Stimulated activated CD4-positive, alpha-beta T cell treated with anti-CD3 and anti-CD28 coated beads, Interleukin-2, amount 100 ng/mL, for 24 hours (primary cell): Measurements from ENCODE around the gene TMEM54.

Experiments
- DNase-seq, 2 donors: peaks; one replicate each; pipeline ENCODE4 v3.0.0-alpha.2; 2020

TMEM54 gene, protein sequence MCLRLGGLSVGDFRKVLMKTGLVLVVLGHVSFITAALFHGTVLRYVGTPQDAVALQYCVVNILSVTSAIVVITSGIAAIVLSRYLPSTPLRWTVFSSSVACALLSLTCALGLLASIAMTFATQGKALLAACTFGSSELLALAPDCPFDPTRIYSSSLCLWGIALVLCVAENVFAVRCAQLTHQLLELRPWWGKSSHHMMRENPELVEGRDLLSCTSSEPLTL

GRCh38 chr1:32900956-32901822 lies at the start of gene TMEM54:
TMEM54 (minus strand) TSS chr1:32901389; CDS start chr1:32901238, 151 bp downstream.
- peak in 1 of 2 donors; percentile 35 for DNase-seq

DNA sequence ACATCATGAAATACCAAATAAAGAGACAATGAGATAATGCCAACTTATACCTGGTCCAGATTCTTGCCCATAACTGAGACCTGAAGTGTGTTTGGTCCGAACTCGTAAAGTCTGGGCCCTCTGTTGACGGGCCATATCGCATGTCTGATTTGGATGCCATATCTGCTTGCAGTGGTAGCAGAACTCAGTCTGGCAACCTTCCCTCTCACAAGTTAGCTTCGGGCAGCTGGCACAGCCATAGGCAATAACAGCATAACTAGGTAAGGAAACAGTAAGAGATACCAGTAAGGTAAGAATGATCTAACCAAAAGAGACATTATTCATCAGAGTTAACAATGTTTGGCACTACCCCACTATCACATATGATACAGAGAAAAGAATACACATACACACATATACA lies 48.3 kb upstream of the TMEM54 start:
- no peak for DNase-seq

GRCh38 chr1:32948905-32949304 lies 47.7 kb upstream of the TMEM54 start:
- no peak for DNase-seq

GRCh38 chr1:32948390-32948722 lies 47.2 kb upstream of the TMEM54 start:
- DNase-seq, result no peak

DNA sequence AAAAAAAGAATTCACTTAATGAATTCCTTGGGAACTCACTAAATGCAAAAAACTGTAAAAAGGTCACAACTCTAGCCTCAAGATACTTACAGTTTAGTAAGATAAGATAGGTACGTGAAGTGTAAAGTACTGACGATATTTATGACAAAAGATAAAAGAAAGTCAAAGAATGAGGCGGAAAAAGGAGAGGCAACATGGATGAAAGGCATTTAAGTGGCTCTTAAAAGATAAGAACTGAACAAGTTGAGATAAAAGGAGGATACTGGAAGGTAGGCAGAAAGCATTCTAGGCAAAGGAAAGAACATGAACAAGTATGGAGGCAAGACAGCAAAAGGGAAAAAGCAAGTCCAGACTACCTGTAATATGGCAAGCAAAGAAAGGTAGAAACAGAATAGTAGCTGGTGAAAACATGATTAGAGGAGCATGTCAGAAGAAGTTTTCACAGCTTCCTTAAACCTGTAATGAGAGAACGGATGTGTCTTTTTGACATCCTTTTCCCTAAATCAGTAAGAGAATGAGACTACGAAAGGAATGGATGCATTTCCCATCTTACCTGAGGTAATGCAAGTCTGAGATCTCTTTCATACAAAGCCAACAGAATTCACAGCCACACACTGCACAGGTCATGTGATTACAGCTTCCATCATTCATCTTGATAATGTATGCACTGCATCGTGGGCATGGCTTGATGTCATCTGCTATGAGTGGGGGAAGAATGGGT lies 46.6 kb upstream of the TMEM54 start:
- DNase-seq, result no peak

DNA sequence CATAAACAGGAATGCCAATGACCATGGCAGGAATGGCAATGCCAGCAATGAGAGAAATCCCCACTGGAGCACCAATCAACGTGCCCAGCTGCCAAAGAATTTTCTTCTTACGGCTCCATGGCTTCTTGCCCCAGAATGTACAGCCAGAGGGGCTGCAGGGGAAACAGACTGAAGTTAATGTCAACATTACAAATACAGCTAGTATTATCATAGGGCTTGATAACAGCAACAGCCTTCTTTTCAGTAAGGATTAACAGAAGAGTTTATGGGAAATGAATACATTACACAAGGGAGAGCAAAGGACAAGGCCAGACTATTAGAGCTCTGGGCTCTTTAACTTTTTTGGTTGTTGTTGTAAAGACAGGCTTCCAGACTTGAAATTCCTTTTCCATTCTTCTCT lies 45.2 kb upstream of the TMEM54 start:
- DNase-seq, result no peak

- DNase-seq, result no peak
Measured at GRCh38 chr1:32944180-32944579, 43.0 kb upstream of the TMEM54 start.

GRCh38 chr1:32939655-32940371 lies 38.6 kb upstream of the TMEM54 start:
- DNase-seq, result no peak

DNA sequence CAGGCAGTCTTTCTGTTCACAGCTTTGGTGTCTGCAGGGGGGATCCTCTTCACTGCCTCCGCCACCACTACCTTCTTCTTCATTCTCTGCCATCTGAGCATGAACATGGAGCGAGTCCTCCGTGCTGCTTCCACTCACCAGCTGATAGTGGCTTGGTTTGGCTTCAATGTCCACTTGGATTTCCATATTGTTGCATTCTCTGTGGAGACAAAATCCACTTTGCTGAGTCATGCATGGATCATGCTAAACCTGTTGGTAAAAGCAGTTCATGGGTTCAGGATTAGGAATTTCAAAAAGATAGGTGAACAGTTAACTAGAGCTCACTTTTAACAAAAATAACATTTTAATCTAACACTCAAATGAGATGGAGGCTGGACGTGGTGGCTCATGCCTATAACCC lies 35.9 kb upstream of the TMEM54 start:
- no peak for DNase-seq

- no peak for DNase-seq
Measured at GRCh38 chr1:32934535-32934934, 33.3 kb upstream of the TMEM54 start.

DNA sequence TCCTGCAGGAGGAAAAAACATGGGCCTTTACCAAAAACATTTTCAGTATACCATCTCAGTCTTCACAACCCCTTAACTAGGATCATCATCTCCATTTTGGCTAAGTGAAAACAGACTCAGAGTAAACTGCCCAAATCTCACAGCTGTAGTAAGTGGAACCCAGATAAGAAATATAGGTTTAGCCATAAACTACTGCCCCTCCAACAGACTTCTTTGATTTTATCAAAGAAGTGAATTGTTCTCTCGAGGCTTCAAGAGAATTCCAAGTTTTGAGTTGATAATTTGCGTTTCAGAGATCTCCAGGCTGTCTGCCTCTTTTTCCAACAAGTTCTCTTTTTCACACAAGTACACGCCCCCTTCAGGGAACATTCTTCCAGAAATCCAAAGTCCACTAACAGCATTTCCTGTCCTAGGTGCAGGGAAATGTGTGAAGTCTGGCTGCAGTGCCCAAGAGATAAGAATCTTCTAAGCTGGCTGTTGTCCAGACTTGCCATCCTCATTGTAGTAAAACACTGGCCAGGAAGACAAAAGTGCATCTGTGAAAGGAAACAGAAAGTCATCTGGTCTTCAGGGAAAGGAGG lies 32.6 kb upstream of the TMEM54 start:
- DNase-seq, result no peak

DNA sequence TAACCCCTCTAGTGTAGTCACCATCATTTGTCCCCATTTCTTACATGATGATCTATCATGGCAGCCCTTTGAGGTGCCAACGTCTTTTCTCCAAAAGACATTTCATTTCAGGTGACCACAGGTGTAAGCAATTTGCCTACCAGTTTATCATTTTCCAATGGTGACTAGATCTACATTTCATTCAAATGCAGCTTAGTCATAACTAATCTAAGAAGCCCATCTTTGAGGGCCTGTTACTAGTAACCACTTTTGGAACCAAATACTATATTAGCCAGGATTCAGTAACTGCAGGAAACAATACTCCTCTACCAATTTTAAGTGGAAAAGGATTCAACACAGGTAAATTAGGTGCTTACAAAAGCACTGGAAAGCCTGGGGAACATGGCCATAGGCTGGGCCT lies 30.6 kb upstream of the TMEM54 start:
- no peak for DNase-seq

DNA sequence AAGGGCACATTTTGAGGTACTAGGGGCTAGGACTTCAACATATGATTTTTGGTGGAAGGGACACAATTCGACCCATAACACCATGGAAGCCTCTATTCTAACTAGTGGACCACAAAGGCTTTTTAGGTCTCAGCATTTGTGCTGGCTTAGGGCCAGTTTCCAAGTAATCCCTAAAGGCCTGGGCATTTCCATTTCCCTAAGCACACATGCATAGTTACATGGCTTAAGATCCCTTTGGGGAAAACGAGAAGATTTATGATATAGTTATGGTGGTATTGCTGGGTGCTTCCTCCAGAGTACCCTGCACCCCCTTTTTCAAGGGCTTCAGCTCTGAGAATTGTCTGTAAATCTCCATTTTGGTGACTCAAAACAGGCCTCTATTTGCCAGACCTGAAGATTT lies 28.2 kb upstream of the TMEM54 start:
- DNase-seq, result no peak

- DNase-seq, result no peak
Measured at GRCh38 chr1:32928715-32929114, 27.5 kb upstream of the TMEM54 start.

DNA sequence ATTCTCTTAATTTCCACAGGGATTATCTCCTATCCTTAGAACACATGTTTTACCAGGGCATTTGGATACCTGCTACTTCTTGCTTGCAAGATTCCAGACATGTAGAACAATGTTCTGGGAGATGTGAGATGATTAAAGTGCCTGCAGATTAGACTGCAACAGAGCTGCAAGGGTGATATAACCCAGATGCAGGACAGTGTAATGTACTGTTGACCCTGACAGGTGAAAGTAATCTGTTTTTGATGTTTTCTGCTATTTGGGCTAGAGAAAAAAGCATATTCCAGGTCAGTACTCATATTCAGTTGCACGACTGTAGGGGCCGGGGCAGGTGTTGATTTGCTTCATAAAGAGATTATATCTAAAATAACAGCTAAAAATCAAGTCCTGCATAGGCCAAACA lies 27.1 kb upstream of the TMEM54 start:
- no peak for DNase-seq

DNA sequence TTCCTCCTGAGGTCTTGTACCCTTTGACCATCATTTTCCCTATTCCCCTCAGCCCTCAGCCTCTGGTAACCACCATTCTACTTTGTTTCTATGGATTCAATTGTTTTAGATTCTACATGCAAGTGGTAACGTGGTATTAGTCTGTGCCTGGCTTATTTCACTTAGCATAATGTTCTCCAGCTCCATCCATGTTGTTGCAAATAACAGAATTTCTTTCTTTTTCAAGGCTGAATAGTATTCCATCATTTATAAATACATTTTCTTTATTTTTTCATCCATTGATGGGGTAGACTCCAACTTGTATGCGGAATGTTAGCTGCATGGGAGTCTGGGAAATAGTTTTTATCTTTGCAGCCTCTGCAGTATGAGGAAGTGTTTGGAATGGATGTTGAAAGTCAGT lies 26.3 kb upstream of the TMEM54 start:
- DNase-seq, result no peak

DNA sequence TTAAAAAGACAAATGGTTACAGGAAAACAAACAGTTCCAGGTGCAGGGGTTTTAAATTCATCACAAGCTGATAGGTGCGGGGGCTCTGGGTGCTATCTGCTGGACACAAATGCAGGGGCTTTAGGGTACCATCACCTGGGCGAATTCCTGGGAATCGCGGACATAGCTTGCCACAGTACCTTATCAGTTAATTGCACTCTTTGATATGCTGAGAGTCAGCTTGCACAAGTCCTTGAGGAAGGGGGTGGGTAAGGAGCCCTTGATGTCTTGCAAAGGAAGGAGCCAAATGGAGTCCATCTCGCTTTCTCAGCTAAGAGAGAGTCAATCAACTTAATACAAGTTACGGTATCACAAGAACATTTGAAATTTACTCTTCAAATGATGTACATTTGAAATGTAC lies 25.4 kb upstream of the TMEM54 start:
- DNase-seq, result no peak

DNA sequence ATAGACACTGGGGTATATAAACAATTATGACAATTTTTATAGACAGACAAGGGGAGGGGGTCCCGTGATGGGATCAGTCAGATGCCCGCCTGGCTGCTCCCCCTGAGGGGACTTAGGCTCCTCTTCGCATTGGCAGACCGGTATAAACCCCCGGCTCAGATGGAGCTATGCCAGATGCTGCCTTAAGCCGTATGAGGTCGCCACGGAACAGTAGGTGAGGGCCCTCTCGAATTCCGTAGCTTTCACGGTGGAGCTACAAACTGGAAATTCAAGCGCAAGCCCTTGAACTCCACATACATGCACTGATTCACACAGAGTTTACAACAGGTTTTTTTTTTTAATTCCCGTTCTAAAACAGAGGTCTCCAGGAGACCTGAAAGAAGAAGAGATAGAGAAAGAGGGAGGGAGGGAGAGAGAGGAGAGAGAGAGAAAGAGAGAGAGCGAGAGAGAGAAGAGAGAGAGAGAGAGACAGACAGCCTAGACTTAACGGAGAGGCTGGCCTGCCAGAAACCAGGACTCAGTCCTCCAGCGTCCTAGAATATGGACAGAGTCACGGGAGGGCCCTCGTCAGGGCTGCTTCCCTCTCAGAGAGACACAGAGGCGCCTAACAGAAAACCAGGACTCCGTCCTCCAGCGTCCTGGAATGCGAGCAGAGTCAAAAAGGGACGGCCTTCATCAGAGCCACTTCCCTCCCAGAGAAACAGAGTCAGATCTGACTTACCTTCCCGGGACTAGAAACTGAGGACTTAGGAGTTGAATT lies 24.4 kb upstream of the TMEM54 start:
- DNase-seq, result peak in 1 of 2 donors; percentile 22

DNA sequence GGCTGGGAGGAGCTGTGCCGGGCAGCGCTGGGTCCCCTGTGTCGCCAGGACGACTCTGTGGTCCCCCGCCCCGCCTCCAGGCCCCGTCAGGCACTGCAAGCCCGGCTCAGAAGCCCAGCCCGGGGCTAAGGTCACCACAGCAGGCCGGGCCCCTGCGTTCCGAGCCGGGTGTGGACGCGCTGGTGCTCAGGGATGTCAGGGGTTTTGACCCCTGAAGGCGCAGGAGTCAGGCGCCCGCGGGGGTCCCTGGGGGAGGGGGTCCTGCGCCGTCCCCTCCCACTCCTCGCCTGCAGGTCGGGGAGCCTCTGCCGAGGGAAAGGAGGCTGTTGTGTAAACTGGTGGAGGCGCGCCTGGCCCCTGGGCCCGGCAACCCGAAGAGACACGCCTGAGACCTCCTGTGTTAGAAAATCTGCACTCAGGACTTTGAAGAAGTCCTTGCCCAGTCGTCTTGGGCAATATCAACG lies 23.7 kb upstream of the TMEM54 start:
- peak in 1 of 2 donors; percentile 21 for DNase-seq

GRCh38 chr1:32920833-32921232 lies 19.6 kb upstream of the TMEM54 start:
- DNase-seq, result no peak

DNA sequence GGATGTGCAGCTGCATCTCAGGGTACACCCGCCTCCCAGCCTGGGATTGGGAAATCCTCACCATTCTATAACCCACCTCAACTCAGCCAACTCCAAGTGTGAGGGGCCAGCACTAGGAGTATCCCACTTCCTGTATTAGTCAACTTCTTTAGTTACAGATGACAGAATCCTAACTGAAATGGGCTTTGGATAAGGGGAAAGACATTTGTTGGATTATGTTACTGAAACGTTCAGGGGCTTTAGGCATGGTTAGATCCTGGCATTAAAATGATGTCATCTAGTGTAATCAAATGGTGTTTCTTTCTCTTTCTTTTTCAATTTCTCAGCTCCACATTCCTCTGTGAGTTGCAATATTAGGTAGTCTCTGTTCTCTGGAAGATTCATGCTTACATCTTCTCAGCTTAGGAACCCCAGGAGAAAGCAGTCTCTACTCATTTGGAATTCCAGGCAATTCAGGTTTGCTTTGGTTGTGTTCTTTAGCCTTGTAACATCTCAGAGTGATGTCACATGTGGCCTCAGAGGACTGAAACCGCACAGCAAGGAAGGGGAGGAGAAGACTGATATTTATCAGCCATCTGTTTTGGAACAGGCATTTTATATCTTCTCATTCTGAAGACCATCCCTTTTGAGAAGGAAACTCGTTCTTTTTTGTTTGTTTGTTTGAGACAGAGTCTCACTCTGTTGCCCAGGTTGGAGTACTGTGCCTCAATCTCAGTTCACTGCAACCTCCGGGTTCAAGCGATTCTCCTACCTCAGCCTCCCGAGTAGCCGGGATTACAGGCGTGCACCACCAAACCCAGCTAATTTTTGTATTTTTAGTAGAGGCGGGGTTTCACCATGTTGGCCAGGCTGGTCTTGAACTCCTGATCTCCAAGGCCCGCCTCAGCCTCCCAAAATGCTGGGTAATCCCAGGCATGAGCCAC lies 18.9 kb upstream of the TMEM54 start:
- no peak for DNase-seq
